HCT116 (cell line): ENCODE measurements around the gene TMEM179. TPM values are rescaled to one million over a fixed set of nuclear protein-coding genes. Genes with fewer than 3 reads are reported as not detected.
A peak's percentile ranks its signal among the peaks of the same experiment; 100 is the strongest.

Experiments
- ATAC-seq: fragments of 200-7000 bp; cut with Tn5 transposase; 2 replicates; pipeline ENCODE4 v1.9.1; 2020; ENCODE audit warnings: mild to moderate bottlenecking, moderate library complexity
- BruUV-seq: library from RNA; stranded (reverse); fragments of 400-500 nt; replicated peaks from 2 replicates; lab custom pipeline; 2021; lab: Mats Ljungman, UMichigan
- CTCF ChIA-PET: fragments of 300-600 bp; sonication (Branson Sonifier 250); formaldehyde crosslinking; loops from one replicate; lab custom pipeline; 2021; ENCODE audit warnings: antibody characterized with exemption; lab: Charles Lee
- POLR2A ChIA-PET: fragments of 300-600, 350-600 bp; sonication (Branson Sonifier 250); formaldehyde crosslinking; loops from one replicate; lab custom pipeline; 2021; ENCODE audit warnings: antibody characterized with exemption; lab: Charles Lee
- RAD21 ChIA-PET, 2 experiments: fragments of 300-600 bp; sonication (Branson Sonifier 250); formaldehyde crosslinking; loops; one replicate each; lab custom pipeline; 2023; ENCODE audit warnings: low total read pairs in 2 of 2; ENCODE audit not compliant: uncharacterized antibody in 2 of 2, unreplicated experiment in 2 of 2, low non-redundant PET in 1 of 2; lab: Charles Lee
- DNase-seq: peaks from one replicate; pipeline ENCODE4 v3.0.0-alpha.2; 2010; ENCODE audit warnings: low read depth, low spot score
- H2AFZ ChIP-seq: fragments of 200-600 bp; shearing (Covaris generic), sonication (generic); 2 replicates; pipeline ENCODE4 v1.6.1; 2017; ENCODE audit warnings: low read depth, mixed run types, mixed read lengths, antibody characterized with exemption, low read length; ENCODE audit not compliant: poor library complexity, severe bottlenecking
- H3K27ac ChIP-seq: 2 replicates; pipeline ENCODE4 v1.5.1; 2012; ENCODE audit warnings: low read depth, low read length
- H3K27me3 ChIP-seq: fragments of 200-600 bp; sonication (generic); 2 replicates; pipeline ENCODE4 v1.6.1; 2016; ENCODE audit warnings: mixed run types, low read length, mixed read lengths; ENCODE audit not compliant: insufficient read depth
- H3K36me3 ChIP-seq, 2 experiments: fragments of 200-500 bp in 1 of 2; fragments of 200-600 bp in 1 of 2; sonication (Bioruptor generic) in 1 of 2; sonication (generic) in 1 of 2; 2 replicates each; pipeline versions ENCODE4 v1.5.1 to v1.6.1; 2014 to 2016; ENCODE audit warnings: low read length in 2 of 2, inconsistent platforms in 1 of 2, mixed read lengths in 1 of 2, mixed run types in 1 of 2; ENCODE audit not compliant: insufficient read depth in 2 of 2, control insufficient read depth in 1 of 2
- H3K4me1 ChIP-seq, 2 experiments: fragments of 200-600 bp in 1 of 2; sonication (generic) in 1 of 2; 2 replicates each; pipeline versions ENCODE4 v1.5.1 to v1.6.1; 2012 to 2017; ENCODE audit warnings: low read length in 2 of 2, inconsistent platforms in 1 of 2, mild to moderate bottlenecking in 1 of 2, mixed read lengths in 1 of 2, mixed run types in 1 of 2, moderate library complexity in 1 of 2; ENCODE audit not compliant: insufficient read depth in 2 of 2, control insufficient read depth in 1 of 2
- H3K4me2 ChIP-seq: fragments of 200-600 bp; sonication (generic); 2 replicates; pipeline ENCODE4 v1.6.1; 2017; ENCODE audit warnings: mixed run types, low read length, mixed read lengths
- H3K4me3 ChIP-seq, 2 experiments: fragments of 200-600 bp in 1 of 2; sonication (generic) in 1 of 2; replicated peaks in 1 of 2; 2 replicates each; pipeline ENCODE4 v1.5.1; 2011 to 2016; ENCODE audit warnings: low read length in 2 of 2, control low read depth in 1 of 2, low read depth in 1 of 2, mild to moderate bottlenecking in 1 of 2, mixed read lengths in 1 of 2, mixed run types in 1 of 2
- H3K79me2 ChIP-seq: fragments of 200-600 bp; sonication (generic); 2 replicates; pipeline ENCODE4 v1.6.1; 2017; ENCODE audit warnings: mild to moderate bottlenecking, mixed run types, low read length, moderate library complexity, mixed read lengths; ENCODE audit not compliant: insufficient read depth
- H3K9ac ChIP-seq: fragments of 200-600 bp; sonication (generic); 2 replicates; pipeline ENCODE4 v1.6.1; 2016; ENCODE audit warnings: low read length, mixed read lengths
- H3K9me2 ChIP-seq: fragments of 200-600 bp; sonication (generic), shearing (Covaris generic); 2 replicates; pipeline ENCODE4 v1.6.1; 2017; ENCODE audit warnings: mixed run types, mild to moderate bottlenecking, moderate library complexity; ENCODE audit not compliant: insufficient read depth
- H3K9me3 ChIP-seq, 2 experiments: fragments of 200-500 bp in 1 of 2; fragments of 200-600 bp in 1 of 2; sonication (Bioruptor generic) in 1 of 2; sonication (generic) in 1 of 2; 2 replicates each; pipeline ENCODE4 v1.6.1; 2014 to 2017; ENCODE audit warnings: low read length in 2 of 2, mixed read lengths in 2 of 2, inconsistent platforms in 1 of 2, low read depth in 1 of 2, mild to moderate bottlenecking in 1 of 2, mixed run types in 1 of 2, moderate library complexity in 1 of 2; ENCODE audit not compliant: control insufficient read depth in 1 of 2, insufficient read depth in 1 of 2
- H4K20me1 ChIP-seq: fragments of 200-600 bp; sonication (generic), shearing (Covaris generic); 2 replicates; pipeline ENCODE4 v1.6.1; 2017; ENCODE audit warnings: mixed run types, mild to moderate bottlenecking, moderate library complexity; ENCODE audit not compliant: insufficient read depth
- CBX3 ChIP-seq: IDR thresholded peaks from 2 replicates; pipeline ENCODE4 v1.6.1; 2012; ENCODE audit warnings: low read depth
- EZH2 ChIP-seq: fragments of 200-600 bp; sonication (generic); IDR thresholded peaks from 2 replicates; pipeline ENCODE4 v1.6.1; 2017; ENCODE audit warnings: antibody characterized with exemption, mixed run types
- JUND ChIP-seq: IDR thresholded peaks from 2 replicates; pipeline ENCODE4 v1.6.1; 2012
- POLR2AphosphoS5 ChIP-seq: IDR thresholded peaks from 2 replicates; pipeline ENCODE4 v1.6.1; 2011; ENCODE audit warnings: mild to moderate bottlenecking, low read depth, low read length, moderate library complexity
- RAD21 ChIP-seq: IDR thresholded peaks from 2 replicates; pipeline ENCODE4 v1.6.1; 2012; ENCODE audit warnings: low read depth, mild to moderate bottlenecking
- SP1 ChIP-seq: IDR thresholded peaks from 2 replicates; pipeline ENCODE4 v1.6.1; 2012; ENCODE audit warnings: low read depth
- TCF7L2 ChIP-seq: IDR thresholded peaks from 2 replicates; pipeline ENCODE4 v1.7.0; 2011; ENCODE audit warnings: borderline replicate concordance, inconsistent platforms; ENCODE audit not compliant: insufficient read depth, insufficient read length; ENCODE audit errors: extremely low read depth
- YY1 ChIP-seq: IDR thresholded peaks from 2 replicates; pipeline ENCODE4 v1.6.1; 2011; ENCODE audit warnings: low read length, low read depth, moderate library complexity, mild to moderate bottlenecking; ENCODE audit not compliant: insufficient replicate concordance; ENCODE audit errors: extremely low read depth
- intact Hi-C: fragments of 100-400 bp; cut with micrococcal nuclease; formaldehyde crosslinking; loops from 2 replicates; pipeline ENCODE4 v1.10.0; 2022
- total RNA-seq: library from RNA; stranded (reverse); gene quantifications from one replicate; pipeline ENCODE4 v1.2.1, GENCODE V29; 2021; ENCODE audit not compliant: unreplicated experiment
- TF ChIP-seq, protein P1 (sequence below): IDR thresholded peaks from 2 replicates; pipeline ENCODE4 v1.6.1; 2011; ENCODE audit warnings: mild to moderate bottlenecking, low read length, moderate library complexity; ENCODE audit not compliant: insufficient replicate concordance; ENCODE audit errors: extremely low read depth
- TF ChIP-seq, protein P2 (sequence below): IDR thresholded peaks from 2 replicates; pipeline ENCODE4 v1.6.1; 2012; ENCODE audit warnings: low read depth

The TMEM179 gene
- total RNA-seq, 1 experiment from 2014 or later = not detected

- DNase-seq = no peak
- Histone ChIP-seq H3K4me1 (no peaks in the 10 kb centered on the region), H3K36me3 (no peaks in the 10 kb centered on the region), H3K27ac (no peak overlapping the region), H3K4me2 (no peak overlapping the region), H3K79me2 (no peaks in the 10 kb centered on the region), H4K20me1 (no peaks in the 10 kb centered on the region)
- BruUV-seq = no TSS peak
- ChIA-PET RAD21 (no interaction called here), POLR2A (no interaction called here)
- intact Hi-C loops = no loop called here
- TF ChIP-seq YY1 (no peak), JUND (no peak), TCF7L2 (no peak)
- TF ChIP-seq, protein P1, sequence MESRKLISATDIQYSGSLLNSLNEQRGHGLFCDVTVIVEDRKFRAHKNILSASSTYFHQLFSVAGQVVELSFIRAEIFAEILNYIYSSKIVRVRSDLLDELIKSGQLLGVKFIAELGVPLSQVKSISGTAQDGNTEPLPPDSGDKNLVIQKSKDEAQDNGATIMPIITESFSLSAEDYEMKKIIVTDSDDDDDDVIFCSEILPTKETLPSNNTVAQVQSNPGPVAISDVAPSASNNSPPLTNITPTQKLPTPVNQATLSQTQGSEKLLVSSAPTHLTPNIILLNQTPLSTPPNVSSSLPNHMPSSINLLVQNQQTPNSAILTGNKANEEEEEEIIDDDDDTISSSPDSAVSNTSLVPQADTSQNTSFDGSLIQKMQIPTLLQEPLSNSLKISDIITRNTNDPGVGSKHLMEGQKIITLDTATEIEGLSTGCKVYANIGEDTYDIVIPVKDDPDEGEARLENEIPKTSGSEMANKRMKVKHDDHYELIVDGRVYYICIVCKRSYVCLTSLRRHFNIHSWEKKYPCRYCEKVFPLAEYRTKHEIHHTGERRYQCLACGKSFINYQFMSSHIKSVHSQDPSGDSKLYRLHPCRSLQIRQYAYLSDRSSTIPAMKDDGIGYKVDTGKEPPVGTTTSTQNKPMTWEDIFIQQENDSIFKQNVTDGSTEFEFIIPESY = no peak
- TF ChIP-seq, all 23 proteins: peak for 0
- Histone ChIP-seq H3K9ac (no peak overlapping the region), H2AFZ (no peak overlapping the region), H3K9me2 (no peaks in the 10 kb centered on the region), H3K27me3 (no peaks in the 10 kb centered on the region), H3K4me3 (no peak overlapping the region), H3K9me3 (no peaks in the 10 kb centered on the region)
- CTCF ChIA-PET = interaction anchor here (0.7 to 1.1 kb wide), 2 partner anchors 63 to 499 kb away, joined by 3 to 5 read pairs; no protein-coding TSS in a partner anchor
- peak; percentile 33 for ATAC-seq
Observed at GRCh38 chr14:104576970-104577332, 27.6 kb downstream of the TMEM179 start.

GRCh38 chr14:104576232-104576969 lies 28.2 kb downstream of the TMEM179 start:
- no TSS peak for BruUV-seq
- POLR2A ChIA-PET = no interaction called here
- Histone ChIP-seq H3K36me3 (no peaks in the 10 kb centered on the region), H3K4me1 (no peaks in the 10 kb centered on the region), H3K9ac (no peak overlapping the region), H3K4me2 (no peak overlapping the region), H3K27me3 (no peaks in the 10 kb centered on the region), H3K9me3 (no peaks in the 10 kb centered on the region), H2AFZ (no peak overlapping the region), H3K27ac (no peak overlapping the region), H3K79me2 (no peaks in the 10 kb centered on the region), H4K20me1 (no peaks in the 10 kb centered on the region), H3K9me2 (no peaks in the 10 kb centered on the region), H3K4me3 (no peak overlapping the region)
- CTCF ChIA-PET = interaction anchor here (0.7 kb wide), 1 partner anchor 499 kb away, joined by 3 read pairs; no protein-coding TSS in a partner anchor
- DNase-seq = no peak
- intact Hi-C loops = no loop called here
- RAD21 ChIA-PET = no interaction called here
- peak; percentile 70 for ATAC-seq
- TF ChIP-seq CBX3 (no peak), TCF7L2 (no peak), EZH2 (no peak), POLR2AphosphoS5 (no peak), RAD21 (no peak), SP1 (no peak)
- TF ChIP-seq, protein P2, sequence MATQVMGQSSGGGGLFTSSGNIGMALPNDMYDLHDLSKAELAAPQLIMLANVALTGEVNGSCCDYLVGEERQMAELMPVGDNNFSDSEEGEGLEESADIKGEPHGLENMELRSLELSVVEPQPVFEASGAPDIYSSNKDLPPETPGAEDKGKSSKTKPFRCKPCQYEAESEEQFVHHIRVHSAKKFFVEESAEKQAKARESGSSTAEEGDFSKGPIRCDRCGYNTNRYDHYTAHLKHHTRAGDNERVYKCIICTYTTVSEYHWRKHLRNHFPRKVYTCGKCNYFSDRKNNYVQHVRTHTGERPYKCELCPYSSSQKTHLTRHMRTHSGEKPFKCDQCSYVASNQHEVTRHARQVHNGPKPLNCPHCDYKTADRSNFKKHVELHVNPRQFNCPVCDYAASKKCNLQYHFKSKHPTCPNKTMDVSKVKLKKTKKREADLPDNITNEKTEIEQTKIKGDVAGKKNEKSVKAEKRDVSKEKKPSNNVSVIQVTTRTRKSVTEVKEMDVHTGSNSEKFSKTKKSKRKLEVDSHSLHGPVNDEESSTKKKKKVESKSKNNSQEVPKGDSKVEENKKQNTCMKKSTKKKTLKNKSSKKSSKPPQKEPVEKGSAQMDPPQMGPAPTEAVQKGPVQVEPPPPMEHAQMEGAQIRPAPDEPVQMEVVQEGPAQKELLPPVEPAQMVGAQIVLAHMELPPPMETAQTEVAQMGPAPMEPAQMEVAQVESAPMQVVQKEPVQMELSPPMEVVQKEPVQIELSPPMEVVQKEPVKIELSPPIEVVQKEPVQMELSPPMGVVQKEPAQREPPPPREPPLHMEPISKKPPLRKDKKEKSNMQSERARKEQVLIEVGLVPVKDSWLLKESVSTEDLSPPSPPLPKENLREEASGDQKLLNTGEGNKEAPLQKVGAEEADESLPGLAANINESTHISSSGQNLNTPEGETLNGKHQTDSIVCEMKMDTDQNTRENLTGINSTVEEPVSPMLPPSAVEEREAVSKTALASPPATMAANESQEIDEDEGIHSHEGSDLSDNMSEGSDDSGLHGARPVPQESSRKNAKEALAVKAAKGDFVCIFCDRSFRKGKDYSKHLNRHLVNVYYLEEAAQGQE = no peak
- TF ChIP-seq, protein P1 = no peak
